Activated effector memory CD4-positive, alpha-beta T cell treated with Interleukin-2 at 50 U/mL for 16 hours (primary cell): Measurements from ENCODE around the gene THRB.
"Not testable (repeated sequence)": the region's sequence is repeated elsewhere in the genome, so short reads cannot be mapped to it uniquely, and the experiment has no call there.

Experiments
- DNase-seq: peaks from one replicate; pipeline ENCODE4 v3.0.0-alpha.2; 2020

Gene THRB

GRCh38 chr3:24401090-24401810, 93.4 kb downstream of the THRB start:
- DNase-seq = no peak

- DNase-seq = no peak
Measured at GRCh38 chr3:24400450-24400849, 94.2 kb downstream of the THRB start.

GRCh38 chr3:24400015-24400414, 94.6 kb downstream of the THRB start:
- DNase-seq = no peak

GRCh38 chr3:24399614-24400013, 95.0 kb downstream of the THRB start:
- no peak for DNase-seq

- DNase-seq = not testable (repeated sequence)
Measured at GRCh38 chr3:24398712-24399111, 95.9 kb downstream of the THRB start.

GRCh38 chr3:24396338-24396737, 98.3 kb downstream of the THRB start:
- no peak for DNase-seq

- DNase-seq = no peak
Measured at GRCh38 chr3:24394754-24395153, 99.9 kb downstream of the THRB start.

- no peak for DNase-seq
Measured at GRCh38 chr3:24393316-24393715, 101.3 kb downstream of the THRB start.

GRCh38 chr3:24390169-24391130, 104.2 kb downstream of the THRB start:
- no peak for DNase-seq

- no peak for DNase-seq
Measured at GRCh38 chr3:24389108-24390090, 105.3 kb downstream of the THRB start.

GRCh38 chr3:24388611-24389010, 106.0 kb downstream of the THRB start:
- DNase-seq = no peak

- no peak for DNase-seq
Measured at GRCh38 chr3:24388159-24388558, 106.5 kb downstream of the THRB start.

GRCh38 chr3:24387493-24387892, 107.2 kb downstream of the THRB start:
- no peak for DNase-seq

- no peak for DNase-seq
Measured at GRCh38 chr3:24387000-24387399, 107.7 kb downstream of the THRB start.

GRCh38 chr3:24386458-24386857, 108.2 kb downstream of the THRB start:
- DNase-seq = no peak

GRCh38 chr3:24385012-24385615, 109.5 kb downstream of the THRB start:
- DNase-seq = no peak

- no peak for DNase-seq
Measured at GRCh38 chr3:24382647-24383046, 112.0 kb downstream of the THRB start.

GRCh38 chr3:24379936-24380335, 114.7 kb downstream of the THRB start:
- no peak for DNase-seq

- DNase-seq = no peak
Measured at GRCh38 chr3:24378313-24378712, 116.3 kb downstream of the THRB start.

- DNase-seq = no peak
Measured at GRCh38 chr3:24377218-24377993, 117.2 kb downstream of the THRB start.

- DNase-seq = no peak
Measured at GRCh38 chr3:24375947-24376384, 118.7 kb downstream of the THRB start.
